Measurements from ENCODE around the gene C13orf46.

The C13orf46 gene

GRCh38 chr13:113967729-113968462 lies 6.0 kb downstream of the C13orf46 start:
- H3K4ac ChIP-seq (ENCODE audit: low read depth, low read length): no peak overlapping the region
- no peak for DNase-seq
- H4K5ac ChIP-seq (ENCODE audit: low read length): no peak overlapping the region
- no peaks in the 10 kb centered on the region for H3K27me3 ChIP-seq (ENCODE audit: insufficient read depth, low read length, poor library complexity)
- no peak overlapping the region for H2BK15ac ChIP-seq (replicated peaks; ENCODE audit: low read depth)
- H3K18ac ChIP-seq (ENCODE audit: low read length): no peak overlapping the region
- H4K8ac ChIP-seq (ENCODE audit: low read depth, low read length): no peak overlapping the region
- no peak overlapping the region for H3K56ac ChIP-seq (ENCODE audit: low read length)
- no peak overlapping the region for H3K4me3 ChIP-seq (ENCODE audit: low read length)
- H3K79me2 ChIP-seq (ENCODE audit: control insufficient read depth, insufficient read depth, low read length): no peaks in the 10 kb centered on the region
- H2BK120ac ChIP-seq (ENCODE audit: low read depth, low read length): no peak overlapping the region
- H3K36me3 ChIP-seq (ENCODE audit: control insufficient read depth, insufficient read depth, low read length): no peaks in the 10 kb centered on the region
- no peak overlapping the region for H3K27ac ChIP-seq (ENCODE audit: low read depth, low read length)
- H3K4me2 ChIP-seq (ENCODE audit: low read length): no peak overlapping the region
- H2AK5ac ChIP-seq (ENCODE audit: low read length): no peak overlapping the region
- no peak overlapping the region for H3K23ac ChIP-seq (ENCODE audit: low read length)
- no CpG with 5 or more reads among the region's 20 CpGs for WGBS (ENCODE audit: extremely low coverage, insufficient coverage, low lambda C conversion rate)
- no peaks in the 10 kb centered on the region for H3K79me1 ChIP-seq (ENCODE audit: low read length)
- no peaks in the 10 kb centered on the region for H3K4me1 ChIP-seq (ENCODE audit: control insufficient read depth, low read depth, low read length)
- H2BK5ac ChIP-seq (ENCODE audit: low read length): no peak overlapping the region
- H3K9ac ChIP-seq (ENCODE audit: low read length): no peak overlapping the region

DNA sequence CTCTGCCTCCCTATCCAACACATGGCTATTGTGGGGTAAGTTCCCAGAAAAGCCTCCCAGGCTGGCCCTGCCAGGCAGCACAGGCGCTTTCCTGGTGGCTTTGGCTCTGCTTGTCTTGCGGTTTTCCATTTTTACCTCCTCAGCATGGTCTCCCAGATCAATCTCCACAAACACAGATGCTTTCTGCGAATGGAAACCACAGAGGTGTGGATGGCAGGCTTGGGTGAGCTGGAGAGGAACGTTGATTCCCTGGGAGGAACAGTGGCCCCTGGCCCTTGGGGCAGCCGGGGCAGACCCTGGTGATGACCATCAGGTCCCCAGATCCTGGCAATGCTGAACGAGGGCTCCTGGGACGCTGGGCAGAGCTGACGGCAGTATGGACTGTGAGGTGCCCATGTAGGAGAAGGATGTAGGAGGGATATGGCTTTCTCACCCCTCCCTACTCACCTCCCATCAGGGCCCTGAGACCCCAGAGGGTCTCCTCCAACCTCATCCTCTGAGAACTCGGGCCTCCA lies 6.6 kb downstream of the C13orf46 start:
- no CpG with 5 or more reads among the region's 9 CpGs for WGBS (ENCODE audit: extremely low coverage, insufficient coverage, low lambda C conversion rate)
- H2BK5ac ChIP-seq (ENCODE audit: low read length): no peak overlapping the region
- no peak overlapping the region for H4K5ac ChIP-seq (ENCODE audit: low read length)
- no peaks in the 10 kb centered on the region for H3K36me3 ChIP-seq (ENCODE audit: control insufficient read depth, insufficient read depth, low read length)
- H3K4me2 ChIP-seq (ENCODE audit: low read length): no peak overlapping the region
- no peaks in the 10 kb centered on the region for H3K79me1 ChIP-seq (ENCODE audit: low read length)
- H3K4ac ChIP-seq (ENCODE audit: low read depth, low read length): no peak overlapping the region
- H3K4me1 ChIP-seq (ENCODE audit: control insufficient read depth, low read depth, low read length): no peaks in the 10 kb centered on the region
- H4K8ac ChIP-seq (ENCODE audit: low read depth, low read length): no peak overlapping the region
- no peak overlapping the region for H3K27ac ChIP-seq (ENCODE audit: low read depth, low read length)
- no peak overlapping the region for H2AK5ac ChIP-seq (ENCODE audit: low read length)
- no peak overlapping the region for H2BK15ac ChIP-seq (replicated peaks; ENCODE audit: low read depth)
- H3K23ac ChIP-seq (ENCODE audit: low read length): no peak overlapping the region
- H3K27me3 ChIP-seq (ENCODE audit: insufficient read depth, low read length, poor library complexity): no peaks in the 10 kb centered on the region
- no peak overlapping the region for H3K56ac ChIP-seq (ENCODE audit: low read length)
- DNase-seq: no peak
- H3K18ac ChIP-seq (ENCODE audit: low read length): no peak overlapping the region
- no peaks in the 10 kb centered on the region for H3K79me2 ChIP-seq (ENCODE audit: control insufficient read depth, insufficient read depth, low read length)
- H2BK120ac ChIP-seq (ENCODE audit: low read depth, low read length): no peak overlapping the region
- H3K4me3 ChIP-seq (ENCODE audit: low read length): no peak overlapping the region
- H3K9ac ChIP-seq (ENCODE audit: low read length): no peak overlapping the region

GRCh38 chr13:113965968-113966884 lies 7.7 kb downstream of the C13orf46 start:
- Histone ChIP-seq H2AK5ac (ENCODE audit: low read length) (no peak overlapping the region), H4K5ac (ENCODE audit: low read length) (no peak overlapping the region), H3K79me1 (ENCODE audit: low read length) (no peaks in the 10 kb centered on the region), H4K8ac (ENCODE audit: low read depth, low read length) (no peak overlapping the region), H3K56ac (ENCODE audit: low read length) (no peak overlapping the region), H3K4me2 (ENCODE audit: low read length) (no peak overlapping the region), H3K18ac (ENCODE audit: low read length) (no peak overlapping the region), H3K27ac (ENCODE audit: low read depth, low read length) (no peak overlapping the region), H3K23ac (ENCODE audit: low read length) (no peak overlapping the region), H3K4ac (ENCODE audit: low read depth, low read length) (no peak overlapping the region), H3K4me1 (ENCODE audit: control insufficient read depth, low read depth, low read length) (no peaks in the 10 kb centered on the region), H3K4me3 (ENCODE audit: low read length) (no peak overlapping the region), H2BK15ac (replicated peaks; ENCODE audit: low read depth) (no peak overlapping the region), H3K27me3 (ENCODE audit: insufficient read depth, low read length, poor library complexity) (no peaks in the 10 kb centered on the region), H3K36me3 (ENCODE audit: control insufficient read depth, insufficient read depth, low read length) (no peaks in the 10 kb centered on the region), H3K79me2 (ENCODE audit: control insufficient read depth, insufficient read depth, low read length) (no peaks in the 10 kb centered on the region), H3K9ac (ENCODE audit: low read length) (no peak overlapping the region), H2BK120ac (ENCODE audit: low read depth, low read length) (no peak overlapping the region), H2BK5ac (ENCODE audit: low read length) (no peak overlapping the region)
- 100% methylated on average over 2 of the region's 5 CpGs for WGBS (ENCODE audit: extremely low coverage, insufficient coverage, low lambda C conversion rate)
- DNase-seq: no peak

DNA sequence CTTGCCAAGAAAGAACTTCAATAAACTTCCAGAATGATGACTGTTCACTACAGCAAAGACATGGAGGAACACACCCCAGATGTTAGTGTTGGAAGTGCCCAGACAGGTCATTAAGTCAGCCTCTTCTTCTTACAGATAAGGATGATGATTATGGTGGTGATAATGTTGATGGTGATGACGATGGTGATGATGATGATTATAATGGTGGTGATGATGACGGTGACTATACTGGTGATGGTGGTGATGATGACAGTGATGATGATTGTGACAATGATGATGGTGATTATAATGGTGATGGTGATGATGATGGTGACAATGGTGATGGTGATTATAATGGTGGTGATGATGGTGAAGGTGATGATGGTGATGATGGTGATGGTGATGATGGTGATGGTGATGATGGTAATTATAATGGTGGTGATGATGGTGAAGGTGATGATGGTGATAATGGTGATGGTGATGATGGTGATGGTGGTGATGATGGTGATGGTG lies 8.4 kb downstream of the C13orf46 start:
- Histone ChIP-seq H3K27me3 (ENCODE audit: insufficient read depth, low read length, poor library complexity) (no peaks in the 10 kb centered on the region), H3K56ac (ENCODE audit: low read length) (no peak overlapping the region), H2BK120ac (ENCODE audit: low read depth, low read length) (no peak overlapping the region), H4K5ac (ENCODE audit: low read length) (no peak overlapping the region), H3K4me1 (ENCODE audit: control insufficient read depth, low read depth, low read length) (no peaks in the 10 kb centered on the region), H3K4me3 (ENCODE audit: low read length) (no peak overlapping the region), H3K23ac (ENCODE audit: low read length) (no peak overlapping the region), H3K9ac (ENCODE audit: low read length) (no peak overlapping the region), H3K79me1 (ENCODE audit: low read length) (no peaks in the 10 kb centered on the region), H3K4ac (ENCODE audit: low read depth, low read length) (no peak overlapping the region), H3K4me2 (ENCODE audit: low read length) (no peak overlapping the region), H3K79me2 (ENCODE audit: control insufficient read depth, insufficient read depth, low read length) (no peaks in the 10 kb centered on the region), H2BK15ac (replicated peaks; ENCODE audit: low read depth) (no peak overlapping the region), H4K8ac (ENCODE audit: low read depth, low read length) (no peak overlapping the region), H3K18ac (ENCODE audit: low read length) (no peak overlapping the region), H3K27ac (ENCODE audit: low read depth, low read length) (no peak overlapping the region), H2AK5ac (ENCODE audit: low read length) (no peak overlapping the region), H2BK5ac (ENCODE audit: low read length) (no peak overlapping the region), H3K36me3 (ENCODE audit: control insufficient read depth, insufficient read depth, low read length) (no peaks in the 10 kb centered on the region)
- DNase-seq: no peak
- 100% methylated on average over 1 of the region's 2 CpGs for WGBS (ENCODE audit: extremely low coverage, insufficient coverage, low lambda C conversion rate)

DNA sequence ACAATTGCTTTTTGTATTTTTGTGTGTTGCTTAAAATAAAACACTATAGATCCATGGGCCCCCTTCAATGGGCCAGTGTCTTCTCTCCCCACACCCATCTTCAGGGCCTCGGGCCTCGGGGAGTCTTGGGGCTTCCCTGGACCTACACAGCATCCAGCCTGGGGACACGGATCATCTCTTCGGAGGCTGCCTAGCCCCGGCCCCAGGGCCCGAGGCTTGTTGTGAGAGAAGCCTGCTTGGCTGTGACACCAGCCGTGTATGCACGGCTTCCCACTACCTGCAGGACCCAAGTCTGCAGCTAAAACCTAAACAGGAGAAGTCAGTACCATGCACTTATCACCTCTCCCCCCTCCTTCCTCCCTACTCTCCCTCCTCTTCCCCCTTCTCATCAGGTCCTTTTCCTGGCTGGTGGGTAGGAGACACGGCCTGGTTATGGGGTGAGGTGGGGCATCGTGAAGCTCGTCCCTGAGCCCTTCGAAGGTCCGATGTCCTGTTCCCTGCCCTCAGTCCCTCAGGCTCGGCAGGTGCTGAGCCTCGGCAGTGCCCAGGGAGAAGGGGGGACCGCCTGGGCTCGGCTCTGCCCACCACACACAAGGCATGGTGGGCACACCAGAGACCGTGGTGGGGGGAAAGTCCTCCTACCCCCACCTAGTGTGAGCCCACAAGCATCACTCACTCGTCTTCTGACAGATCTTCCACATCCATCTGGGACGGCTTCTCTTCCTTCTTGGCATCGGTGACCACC lies 9.5 kb downstream of the C13orf46 start:
- no peaks in the 10 kb centered on the region for H3K36me3 ChIP-seq (ENCODE audit: control insufficient read depth, insufficient read depth, low read length)
- no CpG with 5 or more reads among the region's 21 CpGs for WGBS (ENCODE audit: extremely low coverage, insufficient coverage, low lambda C conversion rate)
- H3K18ac ChIP-seq (ENCODE audit: low read length): no peak overlapping the region
- H3K4me1 ChIP-seq (ENCODE audit: control insufficient read depth, low read depth, low read length): no peaks in the 10 kb centered on the region
- H3K56ac ChIP-seq (ENCODE audit: low read length): no peak overlapping the region
- no peak overlapping the region for H2BK120ac ChIP-seq (ENCODE audit: low read depth, low read length)
- no peak overlapping the region for H3K27ac ChIP-seq (ENCODE audit: low read depth, low read length)
- no peak overlapping the region for H3K4me3 ChIP-seq (ENCODE audit: low read length)
- DNase-seq: no peak
- H4K8ac ChIP-seq (ENCODE audit: low read depth, low read length): no peak overlapping the region
- H3K9ac ChIP-seq (ENCODE audit: low read length): no peak overlapping the region
- H2AK5ac ChIP-seq (ENCODE audit: low read length): no peak overlapping the region
- no peak overlapping the region for H4K5ac ChIP-seq (ENCODE audit: low read length)
- no peak overlapping the region for H3K23ac ChIP-seq (ENCODE audit: low read length)
- H2BK15ac ChIP-seq (replicated peaks; ENCODE audit: low read depth): no peak overlapping the region
- H3K4ac ChIP-seq (ENCODE audit: low read depth, low read length): no peak overlapping the region
- no peaks in the 10 kb centered on the region for H3K79me2 ChIP-seq (ENCODE audit: control insufficient read depth, insufficient read depth, low read length)
- H2BK5ac ChIP-seq (ENCODE audit: low read length): no peak overlapping the region
- no peaks in the 10 kb centered on the region for H3K27me3 ChIP-seq (ENCODE audit: insufficient read depth, low read length, poor library complexity)
- no peak overlapping the region for H3K4me2 ChIP-seq (ENCODE audit: low read length)
- H3K79me1 ChIP-seq (ENCODE audit: low read length): no peaks in the 10 kb centered on the region

Measured in mesendoderm (in vitro differentiated cells).